Stimulated activated CD4-positive, alpha-beta T cell treated with anti-CD3 and anti-CD28 coated beads, TNF-alpha, amount 100 ng/mL, for 1 hour (primary cell): ENCODE data around the gene TM7SF2.
"Not testable (repeated sequence)": the region's sequence is repeated elsewhere in the genome, so short reads cannot be mapped to it uniquely, and the experiment has no call there.

Experiments used
- DNase-seq, 3 donors: peaks; one replicate each; pipeline ENCODE4 v3.0.0-alpha.2; 2020; ENCODE audit warnings: low read depth in 3 of 3, low spot score in 1 of 3

The TM7SF2 gene

DNA sequence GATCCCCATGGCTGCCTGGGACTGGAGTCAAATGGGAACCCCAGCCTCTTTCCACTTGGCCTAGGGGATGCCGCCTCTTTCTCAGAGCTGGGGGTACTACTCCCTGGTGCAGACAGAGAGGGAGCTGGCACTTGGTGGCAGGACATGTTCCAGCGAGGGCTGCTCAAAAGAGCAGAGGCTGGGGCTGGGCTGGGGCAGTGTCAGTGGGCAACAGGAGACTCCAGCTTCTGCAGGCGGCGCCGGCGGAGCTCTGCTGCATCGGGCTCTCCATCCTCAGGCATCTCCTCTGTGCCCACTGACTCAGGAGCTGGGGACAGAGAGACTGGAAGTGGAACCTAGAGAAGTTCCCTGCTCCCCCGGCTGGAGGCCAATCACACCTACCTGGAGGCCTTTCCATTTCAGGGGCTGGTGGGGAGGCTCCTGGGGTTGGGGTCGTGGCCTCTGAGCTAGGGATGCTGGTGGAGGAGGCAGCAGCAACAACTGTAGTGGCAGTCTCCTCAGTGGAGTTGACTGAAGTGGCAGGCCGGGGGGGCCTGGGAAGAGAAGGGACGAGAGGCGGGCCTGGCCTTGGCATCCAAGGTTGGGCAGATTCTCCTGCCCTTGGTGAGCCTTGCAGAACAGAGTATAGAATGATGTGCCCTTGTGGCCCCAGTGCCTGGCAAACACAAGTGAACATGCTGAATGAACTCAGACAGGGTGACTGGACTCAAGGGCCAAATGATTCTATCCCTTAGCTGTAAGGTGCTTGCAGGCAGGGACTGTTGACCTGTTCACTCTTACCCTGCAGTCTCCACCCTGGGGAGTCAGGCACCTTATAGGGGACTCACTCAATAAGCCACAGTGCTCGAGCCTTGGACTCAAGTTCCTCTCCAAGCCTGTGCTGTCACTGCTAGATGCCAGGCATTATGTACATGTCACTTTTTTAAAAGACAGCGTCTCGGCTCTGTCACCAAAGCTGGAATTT, 16.8 kb downstream of the TM7SF2 start:
- no peak for DNase-seq

DNA sequence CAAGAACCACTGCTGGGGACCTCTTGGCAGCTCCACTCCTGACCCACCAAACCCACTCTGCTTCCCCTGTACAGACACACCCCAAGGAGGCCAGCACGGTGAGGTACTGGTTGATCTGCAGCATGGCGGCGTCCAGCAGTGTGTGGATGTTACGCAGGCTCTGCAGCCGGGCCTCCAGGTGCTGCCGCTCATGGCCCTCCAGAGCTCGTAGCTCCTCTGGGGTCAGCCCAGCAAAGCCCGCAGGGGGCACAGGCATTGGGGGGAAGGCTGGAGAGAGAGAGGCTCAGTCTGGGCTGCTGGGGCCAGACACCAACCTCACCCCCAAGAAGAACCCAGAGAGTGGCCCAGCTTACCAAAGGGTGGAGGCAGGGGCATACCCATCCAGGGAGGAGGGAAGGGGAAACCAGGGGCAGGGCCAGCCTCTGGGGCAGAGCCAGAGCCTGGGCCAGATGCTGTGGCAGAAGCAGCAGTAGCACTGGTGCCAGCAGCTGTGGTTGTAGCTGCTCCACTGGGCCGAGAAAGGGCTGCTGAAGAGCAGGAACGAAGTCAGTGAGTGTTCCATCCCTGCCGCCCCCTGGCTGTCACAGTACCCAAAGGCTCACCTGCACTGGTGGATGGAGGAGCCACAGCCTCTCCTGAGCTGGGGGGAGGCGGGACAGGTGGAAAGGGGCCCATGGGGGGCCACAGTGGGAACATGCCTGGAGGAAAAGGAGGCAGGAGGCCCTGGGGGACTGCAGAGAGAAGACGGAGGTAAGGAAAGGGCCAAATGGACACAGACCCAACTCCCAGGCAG, 18.2 kb downstream of the TM7SF2 start:
- no peak for DNase-seq

GRCh38 chr11:65130631-65131416, 19.2 kb downstream of the TM7SF2 start:
- no peak for DNase-seq

DNA sequence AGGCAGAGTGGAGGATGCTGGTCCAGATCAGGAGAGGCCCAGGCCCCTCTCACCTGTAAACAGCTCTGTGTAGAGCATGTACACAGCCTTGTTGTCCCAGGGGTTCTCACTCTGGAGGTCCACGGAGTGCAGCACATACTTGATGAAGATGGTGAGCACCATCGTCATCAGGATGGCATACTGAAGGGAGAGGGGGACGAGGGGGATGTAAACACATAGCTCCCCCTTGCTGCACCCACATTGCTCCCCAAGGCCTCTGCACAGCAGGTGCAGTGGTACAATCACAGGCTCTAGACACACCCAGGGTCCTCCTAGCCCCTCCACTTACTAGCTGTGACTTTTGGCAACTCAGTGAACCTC, 19.7 kb downstream of the TM7SF2 start:
- DNase-seq, result no peak

DNA sequence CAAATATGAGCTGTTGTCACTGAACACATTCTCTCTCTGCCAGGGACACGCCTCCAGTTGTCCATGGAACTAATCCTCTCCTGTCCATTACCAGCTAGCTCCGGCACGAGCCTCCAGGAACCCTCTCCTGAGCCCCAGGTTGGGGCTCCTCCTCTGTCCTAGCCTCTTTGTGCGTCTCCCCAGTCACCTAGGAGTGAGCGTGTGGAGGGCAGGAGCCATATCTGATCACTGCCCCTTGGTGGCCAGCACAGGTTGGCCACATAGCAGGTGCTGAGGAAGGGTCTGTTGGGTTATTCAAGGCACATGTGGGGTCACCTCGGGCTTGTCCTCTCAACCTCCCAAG, 20.2 kb downstream of the TM7SF2 start:
- no peak for DNase-seq

- DNase-seq, result no peak
Observed at GRCh38 chr11:65132238-65132987, 20.7 kb downstream of the TM7SF2 start.

DNA sequence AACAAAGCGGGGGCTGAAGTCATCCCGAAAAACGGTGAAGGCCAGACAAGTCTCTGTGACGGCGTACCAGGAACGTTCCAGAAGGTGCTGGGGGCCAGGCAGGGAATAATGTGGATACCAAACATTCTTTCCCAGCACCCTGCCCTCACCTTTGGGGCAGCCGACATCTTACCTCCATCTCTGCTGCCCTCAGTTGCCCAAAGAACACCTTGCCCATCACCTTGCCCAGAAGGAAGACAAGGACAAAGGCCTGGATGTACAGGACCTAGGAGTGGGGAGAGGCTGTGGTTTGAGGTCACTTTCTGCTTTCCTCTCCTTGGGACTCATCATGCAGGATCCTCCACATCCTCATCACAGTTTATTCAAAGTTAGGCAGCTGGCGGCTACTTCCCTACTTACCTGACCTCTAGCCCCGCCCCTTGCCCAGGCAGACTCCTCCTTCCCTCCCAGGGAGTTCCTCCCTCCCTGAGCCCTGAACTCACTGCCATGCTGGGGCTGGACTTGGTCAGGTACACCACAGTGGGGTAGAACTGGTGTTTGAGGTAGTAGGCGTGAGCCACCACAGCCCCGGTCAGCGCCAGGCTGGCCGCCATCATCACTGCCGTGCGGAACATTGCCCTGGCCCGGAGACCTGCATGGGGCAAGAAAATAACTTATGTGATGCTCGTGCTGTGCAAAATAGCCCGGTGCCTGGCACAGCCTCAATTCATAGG, 21.5 kb downstream of the TM7SF2 start:
- DNase-seq, result peak in 1 of 3 donors; percentile 47

GRCh38 chr11:65133724-65134123, 22.1 kb downstream of the TM7SF2 start:
- DNase-seq, result no peak

GRCh38 chr11:65134240-65134951, 22.7 kb downstream of the TM7SF2 start, which contains the start of gene SYVN1:
Gene SYVN1 (minus strand): TSS chr11:65134519. CDS start chr11:65133601, 918 bp downstream.
- peak; percentile 76 to 84 (median 78) for DNase-seq

- peak; percentile 54 to 64 (median 62) for DNase-seq
Observed at GRCh38 chr11:65134952-65135632, 23.4 kb downstream of the TM7SF2 start.

DNA sequence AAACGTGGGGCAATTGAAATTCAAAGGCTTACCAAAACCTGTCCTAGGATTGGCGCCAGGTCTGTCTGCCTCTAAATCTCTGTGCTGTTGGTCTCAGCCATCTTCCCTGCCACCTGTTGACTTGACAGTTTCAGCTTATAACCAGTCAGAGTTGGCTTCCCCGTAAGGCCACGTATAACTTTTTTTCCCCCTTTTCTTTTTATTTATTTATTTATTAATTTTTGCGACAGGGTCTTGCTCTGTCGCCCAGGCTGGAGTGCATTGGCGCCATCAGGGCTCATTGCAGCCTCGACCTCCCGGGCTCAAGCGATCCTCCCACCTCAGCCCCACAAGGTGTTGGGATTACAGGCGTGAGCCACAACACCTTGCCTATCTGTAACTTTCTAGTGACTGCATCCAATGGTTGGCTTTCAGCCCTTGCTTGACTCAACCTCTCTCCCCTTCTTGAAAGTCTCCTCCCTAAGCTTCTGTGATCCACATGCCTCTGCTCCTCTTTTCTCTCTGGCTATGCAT, 24.0 kb downstream of the TM7SF2 start:
- no peak for DNase-seq

DNA sequence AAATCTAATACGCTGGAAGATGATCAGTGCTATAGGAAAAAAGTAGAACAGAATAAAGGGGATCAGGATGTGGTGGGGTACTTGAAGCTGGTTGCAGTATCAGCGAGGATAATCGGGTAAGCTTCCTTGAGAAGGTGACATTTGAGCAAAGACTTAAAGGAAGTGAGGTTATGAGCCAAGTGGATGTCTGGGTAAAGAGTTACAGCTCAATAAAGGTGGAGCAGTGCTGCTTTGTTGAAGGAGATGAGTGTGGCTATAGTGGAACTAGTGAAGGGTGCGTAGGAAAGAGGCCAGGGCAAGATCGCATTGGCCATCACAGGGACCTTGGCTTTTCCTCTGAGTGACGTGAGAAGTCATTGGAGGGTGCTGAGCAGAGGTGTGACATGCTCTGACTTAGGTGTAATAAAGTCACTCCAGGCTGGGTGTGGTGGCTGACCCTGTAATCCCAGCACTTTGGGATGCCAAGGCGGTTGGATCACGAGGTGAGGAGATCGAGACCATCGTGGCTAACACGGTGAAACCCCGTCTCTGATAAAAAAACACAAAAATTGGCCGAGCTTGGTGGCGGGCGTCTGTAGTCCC, 24.9 kb downstream of the TM7SF2 start:
- no peak for DNase-seq

- no peak for DNase-seq
Observed at GRCh38 chr11:65141896-65142494, 30.3 kb downstream of the TM7SF2 start.

GRCh38 chr11:65147352-65148075, 35.8 kb downstream of the TM7SF2 start:
- no peak for DNase-seq

GRCh38 chr11:65148657-65149056, 37.0 kb downstream of the TM7SF2 start:
- DNase-seq, result no peak

- not testable (repeated sequence) for DNase-seq
Observed at GRCh38 chr11:65150131-65150508, 38.4 kb downstream of the TM7SF2 start.
